Activated effector memory CD4-positive, alpha-beta T cell treated with anti-CD3 and anti-CD28 coated beads, Interleukin-2, amount 50 U/mL, for 16 hours (primary cell): ENCODE data around the gene CIRBP.
"Not testable (repeated sequence)": the region's sequence is repeated elsewhere in the genome, so short reads cannot be mapped to it uniquely, and the experiment has no call there.

ENCODE experiments used
- DNase-seq: peaks from one replicate; pipeline ENCODE4 v3.0.0-alpha.2; 2020

Gene CIRBP

DNA sequence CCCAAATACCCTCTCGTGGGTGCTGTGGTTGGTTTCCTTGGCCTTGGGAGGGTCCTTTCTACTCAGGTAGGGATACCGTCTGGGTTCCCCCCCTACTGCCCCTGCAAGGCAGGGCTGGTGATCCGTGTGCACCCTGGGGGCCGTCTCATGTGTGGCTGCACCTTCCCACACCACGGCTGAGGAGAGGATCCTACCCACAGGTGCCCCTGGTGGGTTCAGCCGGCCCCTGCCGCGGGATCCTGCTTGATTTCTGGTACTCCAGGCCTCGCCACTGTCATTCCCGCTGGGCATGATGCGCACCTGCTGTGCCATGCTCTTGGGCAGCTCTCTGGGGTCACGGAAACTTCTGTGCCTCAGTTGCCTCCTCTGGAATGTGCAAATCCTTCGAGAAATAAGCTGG is 47.3 kb downstream of the CIRBP start:
- no peak for DNase-seq

DNA sequence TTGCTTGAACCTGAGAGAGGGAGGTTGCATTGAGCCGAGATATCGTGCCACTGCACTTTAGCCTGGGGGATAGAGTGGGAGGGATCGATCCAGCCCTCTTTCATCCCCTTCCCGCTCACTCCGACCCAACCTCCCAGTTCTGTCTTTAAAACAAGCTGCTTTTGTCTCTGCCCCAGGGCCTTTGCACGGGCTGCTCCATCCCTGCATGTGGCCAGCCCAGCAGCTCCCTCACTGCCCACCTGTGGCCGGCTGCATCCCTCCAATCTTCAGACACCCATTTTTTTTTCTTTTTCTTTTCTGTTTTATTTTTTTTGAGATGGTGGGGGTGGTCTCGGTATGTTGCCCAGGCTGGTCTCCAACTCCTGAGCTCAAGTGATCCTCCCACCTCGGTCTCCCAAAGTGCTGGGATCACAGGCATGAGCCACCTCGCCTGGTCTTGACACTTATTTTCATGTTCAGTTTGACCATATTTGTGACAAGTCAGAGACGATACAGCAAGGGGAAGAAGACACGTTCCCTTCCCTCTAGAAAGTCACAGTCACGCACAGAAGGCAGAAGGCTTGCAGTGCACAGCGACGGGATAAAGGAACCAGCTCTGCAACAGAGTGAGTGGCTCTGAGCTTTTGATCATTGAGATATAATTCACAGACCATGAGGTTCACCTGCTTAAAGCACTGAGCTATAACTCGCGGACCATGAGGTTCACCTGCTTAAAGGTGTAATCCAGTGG is 48.3 kb downstream of the CIRBP start:
- no peak for DNase-seq

DNA sequence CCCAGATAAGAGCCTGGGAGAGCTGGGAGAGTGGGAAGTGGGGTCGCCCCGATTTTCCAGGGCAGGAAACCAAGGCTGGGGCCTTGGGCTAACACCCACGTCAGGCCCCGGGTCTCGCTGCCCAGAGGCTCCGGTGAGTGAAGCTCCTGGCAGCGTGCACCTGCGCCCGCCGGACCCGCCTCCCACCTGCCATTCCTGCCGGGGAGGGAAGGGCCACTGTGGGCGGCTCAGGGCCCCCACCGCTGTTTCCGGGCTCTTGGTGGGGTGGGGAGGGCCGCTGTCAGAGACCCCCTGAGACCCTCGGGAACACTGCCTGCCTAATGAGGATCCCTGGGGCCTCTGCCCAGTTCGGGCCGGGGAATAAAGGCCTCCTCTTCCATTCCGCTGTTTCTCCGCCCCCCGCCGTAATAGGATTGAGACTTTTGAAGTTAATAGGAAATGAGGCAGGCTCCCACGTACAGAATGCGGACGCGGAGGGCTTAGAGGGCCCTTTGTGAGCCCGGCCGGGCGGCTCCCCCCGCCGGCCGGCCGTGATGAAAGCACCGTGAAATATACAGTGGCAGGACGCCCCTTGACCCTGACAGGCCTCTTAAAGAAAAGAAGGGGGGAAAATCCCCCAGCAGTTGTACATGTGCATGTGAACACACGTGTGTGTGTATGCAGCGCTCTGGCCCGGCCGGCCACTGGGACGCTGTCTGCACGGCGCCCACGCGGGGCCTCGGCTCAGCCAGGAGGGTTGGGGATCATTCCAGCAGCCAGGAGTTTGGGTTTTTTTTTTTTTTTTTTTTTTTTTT is 49.7 kb downstream of the CIRBP start:
- no peak for DNase-seq

DNA sequence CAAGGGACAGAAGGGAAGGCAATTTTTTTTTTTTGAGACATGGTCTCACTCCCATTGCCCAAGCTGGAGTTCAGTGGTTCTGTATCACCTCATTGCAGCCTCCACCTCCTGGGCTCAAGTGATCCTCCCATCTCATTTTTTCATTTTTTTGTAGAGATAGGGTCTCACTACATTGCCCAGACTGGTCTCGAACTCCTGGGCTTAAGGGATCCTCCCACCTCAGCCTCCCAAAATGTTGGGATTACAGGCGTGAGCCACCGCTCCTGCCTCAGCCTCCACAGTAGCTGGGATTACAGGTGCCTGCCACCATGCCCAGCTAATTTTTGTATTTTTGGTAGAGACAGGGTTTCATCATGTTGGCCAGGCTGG is 51.1 kb downstream of the CIRBP start:
- not testable (repeated sequence) for DNase-seq

DNA sequence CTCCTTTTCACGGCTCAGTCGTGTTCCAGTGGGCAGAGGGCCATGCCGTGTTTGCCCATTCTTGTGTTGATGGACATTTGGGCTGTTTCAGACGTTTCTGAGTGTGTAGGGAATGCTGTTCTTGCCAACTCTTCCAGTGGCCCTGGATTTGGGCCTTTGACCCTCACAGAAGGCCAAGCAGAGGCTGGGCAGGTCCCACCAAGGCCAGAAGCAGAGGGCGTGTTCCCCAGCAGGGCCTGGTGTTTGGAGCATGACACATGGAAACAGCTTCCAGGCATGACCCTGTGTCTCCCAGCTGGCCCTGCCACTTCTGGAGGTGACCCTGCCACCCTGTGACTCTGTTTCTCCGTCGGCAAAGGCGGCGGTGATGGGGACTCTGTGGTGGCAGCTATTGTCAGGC is 52.4 kb downstream of the CIRBP start:
- DNase-seq = no peak

DNA sequence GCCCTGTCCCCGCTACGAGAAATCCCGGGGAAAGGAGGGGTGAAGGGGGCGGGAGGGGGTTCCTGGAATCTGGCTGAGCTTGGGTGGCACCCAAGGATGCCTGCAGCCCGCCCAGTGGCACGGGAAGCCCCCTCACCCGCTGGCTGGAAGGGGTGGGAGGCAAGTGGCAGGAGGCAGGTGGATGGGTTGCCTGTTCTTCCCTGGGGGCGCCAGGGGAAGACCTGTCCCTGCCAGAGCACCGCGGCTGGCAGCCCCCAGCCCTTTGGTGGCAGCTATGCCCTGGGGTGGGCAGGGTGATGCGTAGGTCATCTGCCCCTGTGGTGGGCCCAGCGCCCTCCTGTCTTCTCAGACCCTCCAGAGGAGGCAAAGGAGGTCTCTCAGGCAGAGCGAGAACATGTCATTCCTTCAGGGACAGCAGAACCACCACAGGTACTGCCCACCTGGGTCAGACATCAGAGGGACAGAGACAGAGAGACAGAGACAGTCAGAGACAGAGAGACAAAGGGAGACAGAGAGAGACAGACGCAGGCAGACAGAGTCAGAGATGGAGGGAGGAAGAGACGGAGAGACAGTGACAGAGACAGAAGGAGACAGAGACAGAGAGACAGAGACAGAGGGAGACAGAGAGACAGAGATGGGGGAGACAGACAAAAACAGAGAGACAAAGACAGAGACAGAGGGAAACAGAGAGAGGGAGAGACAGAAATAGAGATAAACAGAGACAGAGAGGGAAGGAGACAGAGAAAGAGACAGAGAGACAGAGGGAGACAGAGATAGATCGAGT is 53.3 kb downstream of the CIRBP start:
- DNase-seq = no peak

DNA sequence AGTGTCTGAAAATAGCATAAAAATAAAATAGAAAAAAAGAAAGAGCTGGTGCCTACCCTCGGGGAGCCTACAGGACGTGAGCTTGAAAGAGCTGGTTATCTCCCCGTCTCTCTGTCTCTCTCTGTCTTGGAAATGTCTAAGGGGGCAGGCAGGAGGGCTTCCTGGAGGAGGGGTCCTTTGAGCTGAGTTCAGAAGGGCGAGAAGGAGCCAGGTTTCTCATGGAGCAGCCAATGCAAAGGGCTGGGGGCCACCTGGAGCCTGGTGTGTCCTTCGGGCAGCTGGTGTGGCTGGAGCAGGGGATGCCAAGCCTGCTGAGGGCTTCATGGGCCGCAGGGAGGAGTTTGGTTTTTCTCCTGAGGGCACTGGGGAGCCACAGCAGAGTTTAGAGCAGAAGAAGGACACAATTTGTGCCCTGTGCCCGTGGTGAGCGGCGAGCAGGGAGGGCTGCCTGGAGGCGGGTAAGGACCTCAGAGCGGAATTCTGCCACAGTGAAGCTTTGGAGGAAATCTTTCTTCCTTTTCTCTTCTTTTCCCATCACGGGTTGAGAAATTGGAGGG is 55.2 kb downstream of the CIRBP start:
- no peak for DNase-seq
